ENCODE measurements around the gene HAPLN2.

HAPLN2 gene

DNA sequence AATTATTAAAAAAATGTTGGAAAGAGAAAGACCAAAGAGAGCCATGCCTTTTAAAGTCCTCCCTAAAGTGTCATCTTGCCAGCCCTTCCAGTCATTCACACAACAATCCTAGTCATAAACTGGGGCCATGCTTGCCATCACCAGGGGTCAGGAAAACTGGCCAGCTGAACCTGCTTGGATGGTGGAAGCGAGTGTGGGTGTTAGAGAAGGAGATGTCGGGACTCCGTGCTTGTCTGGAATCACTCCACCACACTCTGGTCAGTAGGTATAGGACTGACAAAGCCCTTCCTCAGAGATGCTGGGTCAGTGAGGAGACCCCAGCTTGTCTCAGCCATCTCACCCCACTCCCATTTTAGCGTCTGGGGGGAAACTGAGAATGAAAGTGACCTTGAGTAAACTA is 3.3 kb upstream of the HAPLN2 start:
- H3K36me3 ChIP-seq (ENCODE audit: control insufficient read depth, insufficient read depth, low read length), result no peaks in the 10 kb centered on the region

DNA sequence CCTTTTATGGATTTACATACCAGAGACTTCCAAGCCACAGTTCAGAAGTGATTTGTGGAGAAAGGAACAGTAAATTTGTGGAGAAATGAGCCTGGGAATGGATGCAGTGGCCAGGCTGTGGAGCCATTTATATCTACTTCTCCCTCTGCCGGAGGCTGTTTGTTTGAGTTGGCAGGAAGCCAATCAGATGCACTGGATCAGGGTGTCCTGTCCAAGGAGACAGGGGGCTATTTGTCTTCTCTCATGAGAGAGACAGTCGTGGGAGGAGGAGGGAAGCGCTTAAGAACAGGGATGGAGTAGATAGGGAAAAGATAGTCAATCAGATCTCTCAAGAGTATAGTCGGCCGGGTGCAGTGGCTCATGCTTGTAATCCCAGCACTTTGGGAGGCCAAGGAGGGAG is 2.8 kb upstream of the HAPLN2 start:
- DNase-seq, result no peak
- no peaks in the 10 kb centered on the region for H3K9me3 ChIP-seq (ENCODE audit: control insufficient read depth, low read length)

More for the DNA sequence above, 3.3 kb upstream of the HAPLN2 start:
- no peaks in the 10 kb centered on the region for H3K9me3 ChIP-seq (ENCODE audit: control insufficient read depth, low read length)
- H3K4me3 ChIP-seq (ENCODE audit: insufficient read depth, low read depth, low read length, poor library complexity, severe bottlenecking), result no peak overlapping the region
- no peaks in the 10 kb centered on the region for H3K4me1 ChIP-seq (ENCODE audit: control insufficient read depth, insufficient read depth, low read length, poor library complexity, severe bottlenecking)
- DNase-seq, result no peak
- no peak overlapping the region for H3K27ac ChIP-seq (ENCODE audit: insufficient read depth, low read length, poor library complexity, severe bottlenecking)
- peaks cover 4% of the 10 kb centered on the region for H3K27me3 ChIP-seq (replicated peaks; ENCODE audit: control insufficient read depth, insufficient read depth, low read length, poor library complexity, severe bottlenecking)

GRCh38 chr1:156619582-156619955 is 354 bp downstream of the HAPLN2 start:
- peaks cover 9% of the 10 kb centered on the region for H3K4me1 ChIP-seq (ENCODE audit: control insufficient read depth, insufficient read depth, low read length, poor library complexity, severe bottlenecking)
- H3K27me3 ChIP-seq (replicated peaks; ENCODE audit: control insufficient read depth, insufficient read depth, low read length, poor library complexity, severe bottlenecking), result peaks cover 19% of the 10 kb centered on the region
- no peaks in the 10 kb centered on the region for H3K36me3 ChIP-seq (ENCODE audit: control insufficient read depth, insufficient read depth, low read length)
- no peak for DNase-seq
- H3K4me3 ChIP-seq (ENCODE audit: insufficient read depth, low read depth, low read length, poor library complexity, severe bottlenecking), result no peak overlapping the region
- H3K27ac ChIP-seq (ENCODE audit: insufficient read depth, low read length, poor library complexity, severe bottlenecking), result no peak overlapping the region
- no peaks in the 10 kb centered on the region for H3K9me3 ChIP-seq (ENCODE audit: control insufficient read depth, low read length)

More for the DNA sequence above, 2.8 kb upstream of the HAPLN2 start:
- Histone ChIP-seq H3K36me3 (ENCODE audit: control insufficient read depth, insufficient read depth, low read length) (no peaks in the 10 kb centered on the region), H3K4me3 (ENCODE audit: insufficient read depth, low read depth, low read length, poor library complexity, severe bottlenecking) (no peak overlapping the region), H3K4me1 (ENCODE audit: control insufficient read depth, insufficient read depth, low read length, poor library complexity, severe bottlenecking) (no peaks in the 10 kb centered on the region), H3K27ac (ENCODE audit: insufficient read depth, low read length, poor library complexity, severe bottlenecking) (no peak overlapping the region), H3K27me3 (replicated peaks; ENCODE audit: control insufficient read depth, insufficient read depth, low read length, poor library complexity, severe bottlenecking) (peaks cover 4% of the 10 kb centered on the region)

- Histone ChIP-seq H3K36me3 (ENCODE audit: control insufficient read depth, insufficient read depth, low read length) (no peaks in the 10 kb centered on the region), H3K4me1 (ENCODE audit: control insufficient read depth, insufficient read depth, low read length, poor library complexity, severe bottlenecking) (peaks cover 23% of the 10 kb centered on the region), H3K9me3 (ENCODE audit: control insufficient read depth, low read length) (no peaks in the 10 kb centered on the region), H3K27ac (ENCODE audit: insufficient read depth, low read length, poor library complexity, severe bottlenecking) (no peak overlapping the region), H3K4me3 (ENCODE audit: insufficient read depth, low read depth, low read length, poor library complexity, severe bottlenecking) (no peak overlapping the region), H3K27me3 (replicated peaks; ENCODE audit: control insufficient read depth, insufficient read depth, low read length, poor library complexity, severe bottlenecking) (peaks cover 40% of the 10 kb centered on the region)
- no peak for DNase-seq
Measured at GRCh38 chr1:156622581-156623297, 3.5 kb downstream of the HAPLN2 start.

GRCh38 chr1:156623946-156624813 is 5.0 kb downstream of the HAPLN2 start:
- Histone ChIP-seq H3K9me3 (ENCODE audit: control insufficient read depth, low read length) (no peaks in the 10 kb centered on the region), H3K27me3 (replicated peaks; ENCODE audit: control insufficient read depth, insufficient read depth, low read length, poor library complexity, severe bottlenecking) (peaks cover 38% of the 10 kb centered on the region), H3K4me1 (ENCODE audit: control insufficient read depth, insufficient read depth, low read length, poor library complexity, severe bottlenecking) (peaks cover 23% of the 10 kb centered on the region), H3K4me3 (ENCODE audit: insufficient read depth, low read depth, low read length, poor library complexity, severe bottlenecking) (peak overlapping the region; percentile 57), H3K36me3 (ENCODE audit: control insufficient read depth, insufficient read depth, low read length) (no peaks in the 10 kb centered on the region), H3K27ac (ENCODE audit: insufficient read depth, low read length, poor library complexity, severe bottlenecking) (no peak overlapping the region)
- DNase-seq, result no peak

DNA sequence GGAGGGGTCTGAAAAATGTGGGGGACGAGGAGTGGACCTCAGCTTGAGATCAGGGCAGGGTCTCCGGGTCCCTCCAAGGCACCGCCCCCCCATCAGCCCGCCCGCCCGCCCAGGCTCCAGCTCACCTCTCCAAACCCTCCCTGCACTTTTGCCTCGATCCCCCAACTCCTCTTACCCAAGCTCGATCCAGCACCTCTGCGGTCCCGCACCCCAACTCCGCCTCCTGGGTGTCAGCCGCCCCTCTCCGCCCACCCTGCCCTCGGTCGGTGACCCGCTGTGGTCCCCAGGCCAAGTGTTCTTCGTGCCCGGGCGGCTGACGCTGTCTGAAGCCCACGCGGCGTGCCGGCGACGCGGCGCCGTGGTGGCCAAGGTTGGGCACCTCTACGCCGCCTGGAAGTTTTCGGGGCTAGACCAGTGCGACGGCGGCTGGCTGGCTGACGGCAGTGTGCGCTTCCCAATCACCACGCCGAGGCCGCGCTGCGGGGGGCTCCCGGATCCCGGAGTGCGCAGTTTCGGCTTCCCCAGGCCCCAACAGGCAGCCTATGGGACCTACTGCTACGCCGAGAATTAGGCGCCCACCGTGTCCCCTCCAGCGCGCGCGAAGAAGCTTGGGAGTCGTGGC is 5.7 kb downstream of the HAPLN2 start:
- Histone ChIP-seq H3K27ac (ENCODE audit: insufficient read depth, low read length, poor library complexity, severe bottlenecking) (no peak overlapping the region), H3K4me1 (ENCODE audit: control insufficient read depth, insufficient read depth, low read length, poor library complexity, severe bottlenecking) (peaks cover 23% of the 10 kb centered on the region), H3K9me3 (ENCODE audit: control insufficient read depth, low read length) (no peaks in the 10 kb centered on the region), H3K4me3 (ENCODE audit: insufficient read depth, low read depth, low read length, poor library complexity, severe bottlenecking) (peak overlapping the region; percentile 57), H3K27me3 (replicated peaks; ENCODE audit: control insufficient read depth, insufficient read depth, low read length, poor library complexity, severe bottlenecking) (peaks cover 36% of the 10 kb centered on the region), H3K36me3 (ENCODE audit: control insufficient read depth, insufficient read depth, low read length) (no peaks in the 10 kb centered on the region)
- DNase-seq, result no peak

GRCh38 chr1:156625436-156626078 is 6.3 kb downstream of the HAPLN2 start:
- DNase-seq, result peak; percentile 25 to 45 (median 39)
- no peaks in the 10 kb centered on the region for H3K36me3 ChIP-seq (ENCODE audit: control insufficient read depth, insufficient read depth, low read length)
- H3K4me3 ChIP-seq (ENCODE audit: insufficient read depth, low read depth, low read length, poor library complexity, severe bottlenecking), result peak overlapping the region; percentile 51
- no peak overlapping the region for H3K27ac ChIP-seq (ENCODE audit: insufficient read depth, low read length, poor library complexity, severe bottlenecking)
- peaks cover 36% of the 10 kb centered on the region for H3K27me3 ChIP-seq (replicated peaks; ENCODE audit: control insufficient read depth, insufficient read depth, low read length, poor library complexity, severe bottlenecking)
- peaks cover 23% of the 10 kb centered on the region for H3K4me1 ChIP-seq (ENCODE audit: control insufficient read depth, insufficient read depth, low read length, poor library complexity, severe bottlenecking)
- H3K9me3 ChIP-seq (ENCODE audit: control insufficient read depth, low read length), result no peaks in the 10 kb centered on the region

DNA sequence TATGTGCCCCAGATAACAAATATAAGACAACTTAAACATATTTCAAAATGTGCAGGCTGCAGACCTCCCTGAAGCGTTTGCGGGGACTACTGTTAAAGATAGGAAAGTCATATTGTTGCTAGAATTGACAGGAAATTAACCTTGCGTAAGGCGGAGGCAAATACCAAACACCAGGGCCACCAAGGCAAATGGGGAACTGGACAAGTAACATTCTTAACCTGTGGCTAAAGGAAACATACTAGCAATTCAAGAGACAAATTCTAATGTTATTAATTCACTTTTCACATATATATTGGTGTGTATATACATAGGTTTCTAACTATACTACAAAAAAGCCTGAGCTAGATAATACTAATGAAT is 6.8 kb downstream of the HAPLN2 start:
- DNase-seq, result no peak
- H3K27ac ChIP-seq (ENCODE audit: insufficient read depth, low read length, poor library complexity, severe bottlenecking), result no peak overlapping the region
- peaks cover 23% of the 10 kb centered on the region for H3K4me1 ChIP-seq (ENCODE audit: control insufficient read depth, insufficient read depth, low read length, poor library complexity, severe bottlenecking)
- H3K36me3 ChIP-seq (ENCODE audit: control insufficient read depth, insufficient read depth, low read length), result no peaks in the 10 kb centered on the region
- H3K27me3 ChIP-seq (replicated peaks; ENCODE audit: control insufficient read depth, insufficient read depth, low read length, poor library complexity, severe bottlenecking), result peaks cover 36% of the 10 kb centered on the region
- H3K4me3 ChIP-seq (ENCODE audit: insufficient read depth, low read depth, low read length, poor library complexity, severe bottlenecking), result no peak overlapping the region
- no peaks in the 10 kb centered on the region for H3K9me3 ChIP-seq (ENCODE audit: control insufficient read depth, low read length)

GRCh38 chr1:156627313-156627880 is 8.2 kb downstream of the HAPLN2 start:
- peaks cover 23% of the 10 kb centered on the region for H3K4me1 ChIP-seq (ENCODE audit: control insufficient read depth, insufficient read depth, low read length, poor library complexity, severe bottlenecking)
- DNase-seq, result peak in 1 of 3 donors; percentile 23
- no peak overlapping the region for H3K27ac ChIP-seq (ENCODE audit: insufficient read depth, low read length, poor library complexity, severe bottlenecking)
- H3K36me3 ChIP-seq (ENCODE audit: control insufficient read depth, insufficient read depth, low read length), result no peaks in the 10 kb centered on the region
- no peak overlapping the region for H3K4me3 ChIP-seq (ENCODE audit: insufficient read depth, low read depth, low read length, poor library complexity, severe bottlenecking)
- H3K9me3 ChIP-seq (ENCODE audit: control insufficient read depth, low read length), result no peaks in the 10 kb centered on the region
- peaks cover 36% of the 10 kb centered on the region for H3K27me3 ChIP-seq (replicated peaks; ENCODE audit: control insufficient read depth, insufficient read depth, low read length, poor library complexity, severe bottlenecking)
